Cortex of kidney (tissue), 1 donor: ENCODE measurements around the gene CAMK4.

Experiments used
- DNase-seq: peaks from one replicate; lab custom pipeline; 2025; lab: John Stamatoyannopoulos, UW

The CAMK4 gene

GRCh38 chr5:111223787-111224560, at the start of gene CAMK4:
CAMK4 (plus strand) TSS chr5:111224384; CDS start chr5:111224484, 100 bp downstream.
- no peak for DNase-seq

- no peak for DNase-seq
These were observed 41.1 kb upstream of the CAMK4 start for GRCh38 chr5:111183064-111183463.

- DNase-seq: no peak
These were observed 37.1 kb upstream of the CAMK4 start for GRCh38 chr5:111187079-111187478.

- no peak for DNase-seq
These were observed 30.1 kb upstream of the CAMK4 start for GRCh38 chr5:111194053-111194452.

GRCh38 chr5:111194925-111195324, 29.3 kb upstream of the CAMK4 start:
- no peak for DNase-seq

GRCh38 chr5:111197523-111197922, 26.7 kb upstream of the CAMK4 start:
- DNase-seq: no peak

GRCh38 chr5:111198281-111198966, 25.8 kb upstream of the CAMK4 start:
- DNase-seq: no peak

GRCh38 chr5:111200828-111201227, 23.4 kb upstream of the CAMK4 start:
- no peak for DNase-seq

GRCh38 chr5:111201705-111202104, 22.5 kb upstream of the CAMK4 start:
- DNase-seq: no peak

GRCh38 chr5:111211341-111211740, 12.8 kb upstream of the CAMK4 start:
- DNase-seq: no peak

- no peak for DNase-seq
These were observed 10.0 kb upstream of the CAMK4 start for GRCh38 chr5:111214052-111214742.

GRCh38 chr5:111215971-111216370, 8.2 kb upstream of the CAMK4 start:
- no peak for DNase-seq

GRCh38 chr5:111221139-111221538, 3.0 kb upstream of the CAMK4 start:
- DNase-seq: no peak

GRCh38 chr5:111223101-111223786, 940 bp upstream of the CAMK4 start:
- DNase-seq: no peak

- no peak for DNase-seq
These were observed 569 bp downstream of the CAMK4 start for GRCh38 chr5:111224561-111225345.

GRCh38 chr5:111225926-111226325, 1.7 kb downstream of the CAMK4 start:
- no peak for DNase-seq

- DNase-seq: no peak
These were observed 2.4 kb downstream of the CAMK4 start for GRCh38 chr5:111226556-111226955.

- DNase-seq: no peak
These were observed 3.1 kb downstream of the CAMK4 start for GRCh38 chr5:111227226-111227782.

GRCh38 chr5:111227801-111228200, 3.6 kb downstream of the CAMK4 start:
- no peak for DNase-seq

- no peak for DNase-seq
These were observed 4.5 kb downstream of the CAMK4 start for GRCh38 chr5:111228520-111229220.
